ENCODE data around the gene SLC35A3. TPM values are rescaled to one million over a fixed set of nuclear protein-coding genes. Genes with fewer than 3 reads are reported as not detected.

SLC35A3 gene
- total and polyA plus RNA-seq, 9 of the 15 experiments (the other 6 are each of a cell fraction or from before 2014, with no cell fraction given) = 3.5 to 21.7 (median 13.2) TPM

DNA sequence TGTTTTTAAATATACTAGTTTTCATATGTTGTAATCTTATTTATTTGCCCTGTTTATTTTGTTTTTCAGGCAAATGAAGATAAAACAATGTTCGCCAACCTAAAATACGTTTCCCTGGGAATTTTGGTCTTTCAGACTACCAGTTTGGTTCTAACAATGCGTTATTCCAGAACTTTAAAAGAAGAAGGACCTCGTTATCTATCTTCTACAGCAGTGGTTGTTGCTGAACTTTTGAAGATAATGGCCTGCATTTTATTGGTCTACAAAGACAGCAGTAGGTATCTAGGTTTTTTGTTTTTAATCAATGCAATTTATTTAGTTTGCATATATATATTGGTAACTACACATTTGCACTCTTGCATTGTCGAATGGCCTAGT, 23.7 kb downstream of the SLC35A3 start (continued):
- TF ChIP-seq HDAC2 (IDR thresholded peaks at IDR 0.05) (no peak), SMARCE1 (IDR thresholded peaks at IDR 0.05) (0 out of 2 replicates have a peak, but pooled peaks have one; percentile 8)

DNA sequence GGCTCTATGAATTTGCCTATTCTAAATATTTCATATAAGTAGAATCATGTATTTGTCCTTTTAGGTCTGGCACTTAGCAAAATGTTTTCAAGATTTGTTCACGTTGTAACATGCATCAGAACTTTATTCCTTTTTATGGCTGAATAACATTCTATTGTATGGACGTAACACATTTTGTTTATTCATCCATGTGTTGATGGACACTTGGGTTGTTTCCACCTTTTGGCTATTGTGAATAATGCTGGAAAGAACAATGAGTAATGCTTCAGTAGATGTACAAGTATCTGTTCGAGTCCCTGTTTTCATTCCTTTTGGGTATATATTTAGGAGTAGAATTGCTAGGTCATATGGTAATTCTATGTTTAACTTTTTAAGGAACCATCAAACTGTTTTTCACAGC, 24.7 kb downstream of the SLC35A3 start:
- ATAC-seq = no peak
- H2AFZ ChIP-seq (ENCODE audit: low read depth, low read length) = no peak overlapping the region
- H3K27me3 ChIP-seq (ENCODE audit: control insufficient read depth in 2 of 2, insufficient read depth in 2 of 2, low read length in 2 of 2) = no peaks in the 10 kb centered on the region
- peaks cover 3% of the 10 kb centered on the region in 2 experiments; a peak in 3 of 5 replicates for H3K4me1 ChIP-seq (replicated peaks in 1 of 2; ENCODE audit: control insufficient read depth in 2 of 2, insufficient read depth in 2 of 2, low read length in 2 of 2)
- H4K20me1 ChIP-seq (replicated peaks; ENCODE audit: control insufficient read depth, insufficient read depth, low read length) = no peaks in the 10 kb centered on the region
- POLR2A ChIA-PET = no interaction called here
- BruUV-seq (replicated peaks) = no TSS peak
- H3K4me3 ChIP-seq = no peak overlapping the region
- H3K27ac ChIP-seq (ENCODE audit: extremely low read depth, low read depth, low read length) = no peak overlapping the region
- H3K9ac ChIP-seq (ENCODE audit: insufficient read depth in 1 of 2, low read depth in 2 of 2, low read length in 2 of 2) = no peak overlapping the region
- intact Hi-C loops (cut with micrococcal nuclease) = no loop called here
- WGBS (ENCODE audit: insufficient coverage, low coverage, missing lambda C conversion rate) = 87% methylated on average over 3 of the region's 3 CpGs
- H3K4me2 ChIP-seq (ENCODE audit: insufficient read depth, low read length) = no peak overlapping the region
- no peak for DNase-seq (ENCODE audit: extremely low read depth in 1 of 4, low spot score in 3 of 4)
- TF ChIP-seq ZNF133 (CRISPR knock-in tag; IDR thresholded peaks at IDR 0.05) = no peak
- TF ChIP-seq HLTF (IDR thresholded peaks at IDR 0.05) = no peak
- no peak for TF ChIP-seq SP2 (IDR thresholded peaks at IDR 0.05; ENCODE audit: extremely low read depth, low read depth, low read length, poor library complexity, severe bottlenecking)
- no peak for TF ChIP-seq SLC30A9 (CRISPR knock-in tag; IDR thresholded peaks at IDR 0.05)
- TF ChIP-seq SREBF2 (CRISPR knock-in tag; IDR thresholded peaks at IDR 0.05) = no peak
- TF ChIP-seq NCOA1 (IDR thresholded peaks at IDR 0.05; ENCODE audit: low read depth) = no peak
- TF ChIP-seq, protein P1, sequence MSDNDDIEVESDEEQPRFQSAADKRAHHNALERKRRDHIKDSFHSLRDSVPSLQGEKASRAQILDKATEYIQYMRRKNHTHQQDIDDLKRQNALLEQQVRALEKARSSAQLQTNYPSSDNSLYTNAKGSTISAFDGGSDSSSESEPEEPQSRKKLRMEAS (CRISPR knock-in tag; IDR thresholded peaks at IDR 0.05) = no peak
- TF ChIP-seq, protein P2, sequence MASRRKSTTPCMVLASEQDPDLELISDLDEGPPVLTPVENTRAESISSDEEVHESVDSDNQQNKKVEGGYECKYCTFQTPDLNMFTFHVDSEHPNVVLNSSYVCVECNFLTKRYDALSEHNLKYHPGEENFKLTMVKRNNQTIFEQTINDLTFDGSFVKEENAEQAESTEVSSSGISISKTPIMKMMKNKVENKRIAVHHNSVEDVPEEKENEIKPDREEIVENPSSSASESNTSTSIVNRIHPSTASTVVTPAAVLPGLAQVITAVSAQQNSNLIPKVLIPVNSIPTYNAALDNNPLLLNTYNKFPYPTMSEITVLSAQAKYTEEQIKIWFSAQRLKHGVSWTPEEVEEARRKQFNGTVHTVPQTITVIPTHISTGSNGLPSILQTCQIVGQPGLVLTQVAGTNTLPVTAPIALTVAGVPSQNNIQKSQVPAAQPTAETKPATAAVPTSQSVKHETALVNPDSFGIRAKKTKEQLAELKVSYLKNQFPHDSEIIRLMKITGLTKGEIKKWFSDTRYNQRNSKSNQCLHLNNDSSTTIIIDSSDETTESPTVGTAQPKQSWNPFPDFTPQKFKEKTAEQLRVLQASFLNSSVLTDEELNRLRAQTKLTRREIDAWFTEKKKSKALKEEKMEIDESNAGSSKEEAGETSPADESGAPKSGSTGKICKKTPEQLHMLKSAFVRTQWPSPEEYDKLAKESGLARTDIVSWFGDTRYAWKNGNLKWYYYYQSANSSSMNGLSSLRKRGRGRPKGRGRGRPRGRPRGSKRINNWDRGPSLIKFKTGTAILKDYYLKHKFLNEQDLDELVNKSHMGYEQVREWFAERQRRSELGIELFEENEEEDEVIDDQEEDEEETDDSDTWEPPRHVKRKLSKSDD (conservative IDR thresholded peaks at IDR 0.05; ENCODE audit: low read length) = no peak
- TF ChIP-seq ZC3H11A (IDR thresholded peaks at IDR 0.05; ENCODE audit: low read depth, low read length) = no peak
- no peak for TF ChIP-seq ZNF431 (CRISPR knock-in tag; IDR thresholded peaks at IDR 0.05)
- TF ChIP-seq COPS2 (conservative IDR thresholded peaks at IDR 0.05) = no peak
- TF ChIP-seq, protein P3, sequence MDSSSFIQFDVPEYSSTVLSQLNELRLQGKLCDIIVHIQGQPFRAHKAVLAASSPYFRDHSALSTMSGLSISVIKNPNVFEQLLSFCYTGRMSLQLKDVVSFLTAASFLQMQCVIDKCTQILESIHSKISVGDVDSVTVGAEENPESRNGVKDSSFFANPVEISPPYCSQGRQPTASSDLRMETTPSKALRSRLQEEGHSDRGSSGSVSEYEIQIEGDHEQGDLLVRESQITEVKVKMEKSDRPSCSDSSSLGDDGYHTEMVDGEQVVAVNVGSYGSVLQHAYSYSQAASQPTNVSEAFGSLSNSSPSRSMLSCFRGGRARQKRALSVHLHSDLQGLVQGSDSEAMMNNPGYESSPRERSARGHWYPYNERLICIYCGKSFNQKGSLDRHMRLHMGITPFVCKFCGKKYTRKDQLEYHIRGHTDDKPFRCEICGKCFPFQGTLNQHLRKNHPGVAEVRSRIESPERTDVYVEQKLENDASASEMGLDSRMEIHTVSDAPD (CRISPR knock-in tag; IDR thresholded peaks at IDR 0.05) = no peak
- TF ChIP-seq TSC22D4 (tag; IDR thresholded peaks at IDR 0.05) = no peak
- no peak for TF ChIP-seq SIRT6 (IDR thresholded peaks at IDR 0.05; ENCODE audit: low read depth, low read length)
- TF ChIP-seq GATA2 (CRISPR knock-in tag; IDR thresholded peaks at IDR 0.05) = no peak
- no peak for TF ChIP-seq CHD1 (IDR thresholded peaks at IDR 0.05; ENCODE audit: low read length)
- no peak for TF ChIP-seq ZZZ3 (IDR thresholded peaks at IDR 0.05)
- in situ Hi-C loops (cut with MboI) = no loop called here
- peaks cover 6% of the 10 kb centered on the region; the same call in 2 of the 3 replicates for H3K36me3 ChIP-seq (ENCODE audit: control insufficient read depth, insufficient read depth, low read length)
- FAIRE-seq = no peak
- CTCF ChIA-PET (ENCODE audit: low intra/inter-chr PET ratio) = no interaction called here
- no peaks in the 10 kb centered on the region for H3K9me1 ChIP-seq (ENCODE audit: control insufficient read depth, insufficient read depth, low read length)
- peaks cover 15% of the 10 kb centered on the region; the same call in 1 of the 3 replicates for H3K79me2 ChIP-seq (ENCODE audit: control insufficient read depth, insufficient read depth, low read length)
- peaks cover 8% of the 10 kb centered on the region; the same call in 1 of the 2 replicates for H3K9me3 ChIP-seq (replicated peaks; ENCODE audit: control insufficient read depth, insufficient read depth, low read depth, low read length)
